Measurements from ENCODE around the gene LASP1.
A peak's percentile ranks its signal among the peaks of the same experiment; 100 is the strongest.

The LASP1 gene

GRCh38 chr17:38870259-38871165, 654 bp downstream of the LASP1 start:
- peak; percentile 62 to 67 for DNase-seq

GRCh38 chr17:38871247-38872015, 1.6 kb downstream of the LASP1 start:
- DNase-seq, result peak; percentile 65 to 84

GRCh38 chr17:38872027-38872511, 2.2 kb downstream of the LASP1 start:
- DNase-seq, result no peak

DNA sequence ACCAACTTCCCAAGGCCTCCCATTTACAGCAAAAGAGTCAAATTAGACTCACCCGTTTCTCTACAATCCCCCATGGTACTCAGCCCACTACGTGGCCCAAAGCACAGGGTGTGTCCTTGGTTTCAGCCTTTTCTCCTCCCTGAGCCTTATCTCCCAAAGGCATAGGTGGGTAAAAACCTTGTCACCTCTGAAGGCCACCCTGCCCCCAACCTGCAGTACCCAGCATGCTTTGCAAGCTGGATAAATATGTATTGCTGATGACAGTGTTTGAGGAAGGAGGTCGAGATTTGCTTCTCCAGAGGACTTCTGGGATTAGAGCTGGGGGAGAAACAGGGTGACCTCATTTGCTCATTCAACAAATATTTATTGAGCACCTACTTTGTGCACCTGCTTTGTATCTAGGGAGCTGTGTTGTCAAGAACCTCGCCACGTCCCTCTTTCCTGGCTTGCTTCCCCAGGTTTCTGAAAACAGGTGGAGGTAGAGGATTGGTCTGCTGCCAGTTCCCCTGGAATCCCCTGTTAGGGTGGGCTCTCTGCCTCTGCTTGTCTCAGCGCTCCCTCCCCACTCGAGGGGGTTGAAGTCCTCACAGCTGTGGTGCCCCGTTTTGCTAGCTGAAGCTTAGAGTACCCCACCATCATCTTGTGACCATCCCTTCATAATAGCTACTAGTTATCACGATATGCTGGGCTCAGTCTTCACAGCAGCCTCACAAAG, 3.0 kb downstream of the LASP1 start:
- DNase-seq, result no peak

DNA sequence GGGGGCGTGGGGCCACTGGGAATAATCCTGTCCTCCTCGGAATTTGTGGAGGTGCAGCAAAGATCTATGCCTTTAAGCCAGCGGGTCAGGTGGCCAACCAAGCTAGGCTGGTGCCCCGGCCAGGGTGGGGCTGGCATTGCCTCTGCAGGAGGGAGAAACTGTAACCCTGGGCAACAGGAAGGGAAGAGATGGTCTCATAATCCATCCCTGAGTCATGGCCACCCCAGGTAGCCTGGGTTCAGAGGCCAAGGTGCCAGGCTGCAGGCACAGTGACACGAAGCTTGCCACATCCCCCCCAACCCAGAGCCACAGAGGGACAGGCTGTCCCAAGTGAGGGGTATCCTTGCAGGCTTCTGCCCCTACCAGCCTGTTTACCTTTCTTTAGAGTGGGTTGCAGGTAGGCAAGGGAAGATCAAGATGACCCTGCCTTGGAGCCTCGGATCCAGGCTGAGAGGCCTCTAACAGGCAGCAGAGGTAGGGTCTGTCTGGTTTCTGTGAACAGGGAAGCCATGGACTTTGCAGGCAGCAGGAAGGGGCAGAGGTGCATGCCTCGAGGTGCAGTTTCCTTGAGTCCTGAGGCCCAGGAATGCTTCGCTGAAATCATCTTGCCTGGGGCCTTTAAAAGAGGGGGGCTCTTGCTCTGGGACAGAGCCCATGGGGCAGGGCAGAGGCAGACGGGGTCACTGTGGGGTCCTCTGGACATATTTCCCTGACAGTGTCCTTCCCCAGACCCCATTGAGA, 4.0 kb downstream of the LASP1 start:
- DNase-seq, result no peak

- no peak for DNase-seq
These were observed 4.9 kb downstream of the LASP1 start for GRCh38 chr17:38874505-38875400.

- no peak for DNase-seq
These were observed 5.7 kb downstream of the LASP1 start for GRCh38 chr17:38875477-38876075.

DNA sequence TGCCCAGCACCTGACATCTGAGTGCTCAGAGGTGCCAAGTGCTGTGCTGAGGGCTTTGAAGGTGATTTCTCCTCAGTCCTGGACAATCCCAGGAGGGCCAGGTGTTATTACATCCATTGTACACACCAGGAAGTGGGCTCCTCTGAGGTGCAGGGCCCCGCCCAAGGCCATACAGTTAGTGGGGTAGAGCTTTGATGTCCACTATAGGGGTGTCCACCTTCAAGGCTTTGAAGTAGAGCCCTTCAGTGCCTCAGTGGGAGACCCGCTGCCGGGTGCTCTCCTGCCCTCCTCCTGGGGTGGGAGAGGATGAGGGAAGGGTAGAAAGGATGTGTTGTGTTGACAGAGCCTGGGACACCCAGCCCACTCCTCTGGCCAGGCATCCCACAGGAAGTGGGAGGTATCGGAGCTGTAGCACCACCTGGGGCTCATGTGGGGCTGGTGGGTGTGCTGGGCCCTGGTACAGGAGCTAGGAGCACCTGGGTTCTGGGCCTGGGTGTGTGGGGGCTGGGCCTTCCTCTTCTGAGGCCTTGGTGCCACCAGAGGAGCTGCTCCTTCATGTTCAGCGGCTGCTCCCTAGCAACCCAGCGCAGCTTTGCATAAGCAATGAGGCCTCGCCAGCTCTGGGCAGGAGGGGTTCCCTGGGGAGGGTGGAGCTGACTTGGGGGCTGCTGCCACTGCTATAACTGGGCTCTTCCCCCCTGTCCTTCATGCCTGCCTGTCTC, 7.4 kb downstream of the LASP1 start:
- DNase-seq, result peak in 1 of 2 experiments; percentile 33

GRCh38 chr17:38879878-38880665, 10.2 kb downstream of the LASP1 start:
- no peak for DNase-seq

GRCh38 chr17:38881600-38882191, 11.8 kb downstream of the LASP1 start:
- DNase-seq, result no peak

- DNase-seq, result no peak
These were observed 13.0 kb downstream of the LASP1 start for GRCh38 chr17:38882870-38883269.

DNA sequence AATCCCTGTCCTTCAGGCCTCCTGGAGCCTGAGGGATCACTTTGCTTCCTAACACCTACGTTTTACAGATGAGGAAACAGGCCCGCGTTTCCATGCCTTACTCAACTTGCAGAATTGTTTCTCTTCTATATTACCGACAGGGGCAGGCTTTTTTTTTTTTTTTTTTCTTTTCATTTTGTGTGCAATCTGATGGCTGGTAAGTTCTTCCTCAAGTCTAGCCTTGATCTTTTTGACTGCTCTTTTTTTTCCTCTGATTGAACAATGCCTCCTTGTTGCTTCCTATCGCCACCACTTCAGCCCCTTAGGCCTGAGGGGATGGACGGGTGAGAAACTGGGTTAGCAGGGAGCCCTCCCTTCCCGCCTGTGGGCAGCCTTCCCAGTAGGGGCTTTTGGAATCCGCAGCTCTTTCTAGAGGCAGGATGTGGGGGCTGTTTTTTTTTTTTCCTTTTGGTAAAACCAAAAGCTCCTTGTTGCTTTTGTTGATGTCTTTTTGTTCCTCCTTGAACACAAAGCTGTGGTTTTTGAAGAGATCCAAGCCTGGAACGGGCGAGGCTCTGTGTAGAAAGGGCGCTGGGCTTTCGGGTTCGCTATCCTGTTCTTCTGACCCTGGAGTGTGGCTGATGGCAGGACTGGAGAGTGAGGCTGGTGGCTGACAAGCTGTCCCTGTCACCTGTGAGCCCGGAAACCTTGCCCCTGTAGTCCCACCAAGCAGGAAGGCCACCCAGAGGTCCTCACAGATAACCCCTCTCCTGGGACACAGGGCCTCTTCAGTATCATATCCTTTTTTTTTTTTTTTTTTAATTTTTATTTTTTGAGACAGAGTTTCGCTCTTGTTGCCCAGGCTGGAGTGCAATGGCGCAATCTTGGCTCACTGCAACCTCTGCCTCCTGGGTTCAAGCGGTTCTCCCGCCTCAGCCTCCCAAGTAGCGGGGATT, 14.0 kb downstream of the LASP1 start:
- DNase-seq, result no peak

DNA sequence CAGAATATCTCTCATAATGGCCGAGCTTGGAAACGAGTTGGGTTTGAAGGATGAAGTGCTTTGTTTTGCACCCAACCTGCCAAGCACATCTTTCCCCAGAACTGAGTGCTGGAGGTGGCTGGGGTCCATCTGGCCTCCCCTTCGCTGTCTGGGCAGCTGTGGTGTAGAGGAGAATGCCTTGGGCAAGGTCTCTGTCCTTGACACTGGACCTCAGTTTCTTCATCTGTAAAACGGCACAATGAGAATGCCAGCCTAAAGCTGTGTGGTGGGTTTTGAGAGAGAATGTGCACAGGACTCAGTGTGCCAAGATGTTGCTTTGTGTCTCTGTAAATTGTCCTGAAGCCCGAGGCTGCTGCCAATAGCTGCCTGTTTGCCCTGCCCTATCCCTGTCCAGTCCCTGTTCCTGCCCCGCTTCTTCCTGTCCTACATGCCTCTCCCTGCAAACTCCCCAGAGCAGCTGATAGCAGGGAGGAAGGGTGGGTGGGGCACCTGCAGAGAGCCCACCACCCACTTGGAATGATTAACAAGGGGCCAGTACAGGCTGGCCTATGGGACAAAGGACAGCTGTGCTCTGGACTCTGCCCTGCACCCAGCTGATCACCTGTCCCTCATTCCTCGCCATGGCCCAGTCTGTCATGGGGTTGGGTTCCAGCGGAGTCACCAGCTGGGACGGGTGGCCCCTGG, 15.3 kb downstream of the LASP1 start:
- DNase-seq, result no peak

- DNase-seq, result no peak
These were observed 16.1 kb downstream of the LASP1 start for GRCh38 chr17:38885728-38886642.

DNA sequence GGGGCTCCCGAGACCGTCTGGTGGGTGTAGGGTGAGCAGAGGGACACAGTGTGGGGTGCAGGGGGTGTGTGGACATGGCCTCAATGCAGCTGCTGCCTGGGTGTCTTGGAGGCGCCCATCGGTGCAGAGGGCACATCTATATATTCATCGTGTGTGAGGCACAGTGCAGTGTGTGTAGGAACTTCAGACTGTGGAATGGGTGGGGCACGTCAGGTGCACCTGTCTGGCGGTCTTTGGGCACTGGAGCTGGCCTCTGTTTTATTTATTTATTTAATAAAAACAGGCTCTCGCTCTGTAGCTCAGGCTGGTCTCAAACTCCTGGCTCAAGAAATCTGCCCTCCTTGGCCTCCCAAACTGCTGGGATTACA, 16.8 kb downstream of the LASP1 start:
- no peak for DNase-seq

GRCh38 chr17:38888842-38889241, 19.0 kb downstream of the LASP1 start:
- DNase-seq, result no peak

All from stimulated activated CD4-positive, alpha-beta T cell treated with anti-CD3 and anti-CD28 coated beads, Interleukin-4, amount 100 ng/mL, for 4 hours (primary cell).